H1 (cell line): ENCODE measurements around the gene TRABD. TPM values are rescaled to one million over a fixed set of nuclear protein-coding genes. Genes with fewer than 3 reads are reported as not detected.

Source experiments
- CTCF ChIA-PET: fragments of 300-600 bp; sonication (Branson Sonifier 250); formaldehyde crosslinking; loops from one replicate; lab custom pipeline; 2021; ENCODE audit not compliant: partially characterized antibody; lab: Charles Lee
- POLR2A ChIA-PET: fragments of 300-600 bp; sonication (Branson Sonifier 250); formaldehyde crosslinking; loops from one replicate; lab custom pipeline; 2021; ENCODE audit warnings: inconsistent platforms; ENCODE audit not compliant: partially characterized antibody; lab: Charles Lee
- DNase-seq, 2 experiments: peaks; one replicate each; pipeline versions ENCODE4 v3.0.0 to v3.0.0-alpha.2; 2010 to 2022; ENCODE audit warnings: low spot score in 2 of 2, low read depth in 1 of 2, mixed read lengths in 1 of 2
- FAIRE-seq: peaks from 2 replicates; lab custom pipeline; 2011; peaks lifted over from hg19 to GRCh38; lab: Jason Lieb, UNC
- H2AFZ ChIP-seq: 2 replicates; pipeline ENCODE4 v1.8.1; 2012; ENCODE audit warnings: low read length, inconsistent platforms
- H2AK5ac ChIP-seq: 2 replicates; pipeline ENCODE4 v1.6.1; 2013; ENCODE audit warnings: low read depth, low read length
- H2BK120ac ChIP-seq: replicated peaks from 2 replicates; pipeline ENCODE3; 2013; ENCODE audit warnings: low read depth, low read length, inconsistent platforms
- H2BK12ac ChIP-seq: 2 replicates; pipeline ENCODE4 v1.6.1; 2013; ENCODE audit warnings: low read depth, low read length
- H2BK15ac ChIP-seq: 2 replicates; pipeline ENCODE4 v1.6.1; 2013; ENCODE audit warnings: low read length
- H2BK20ac ChIP-seq: 2 replicates; pipeline ENCODE4 v1.6.1; 2013; ENCODE audit warnings: low read length
- H2BK5ac ChIP-seq: 2 replicates; pipeline ENCODE4 v1.6.1; 2013; ENCODE audit warnings: low read depth, low read length
- H3K14ac ChIP-seq: 2 replicates; pipeline ENCODE4 v1.6.1; 2013; ENCODE audit warnings: inconsistent platforms; ENCODE audit not compliant: insufficient read length
- H3K18ac ChIP-seq: 2 replicates; pipeline ENCODE4 v1.6.1; 2013; ENCODE audit warnings: low read length; ENCODE audit errors: extremely low read depth
- H3K23ac ChIP-seq: 2 replicates; pipeline ENCODE4 v1.6.1; 2013; ENCODE audit warnings: inconsistent platforms; ENCODE audit not compliant: insufficient read length
- H3K23me2 ChIP-seq: 2 replicates; pipeline ENCODE4 v1.6.1; 2013; ENCODE audit warnings: low read depth, low read length
- H3K27ac ChIP-seq: 2 replicates; pipeline ENCODE4 v1.6.1; 2011; ENCODE audit warnings: low read depth, low read length, inconsistent platforms
- H3K27me3 ChIP-seq, 4 experiments: replicated peaks in 1 of 4; 1 replicate in 1 of 4; 2 replicates in 3 of 4; pipeline versions ENCODE4 v1.6.1 to v1.8.1; 2011 to 2013; ENCODE audit warnings: low read length in 3 of 4, mild to moderate bottlenecking in 3 of 4, inconsistent platforms in 2 of 4, mixed read lengths in 2 of 4, moderate library complexity in 1 of 4; ENCODE audit not compliant: control insufficient read depth in 3 of 4, insufficient read depth in 3 of 4; ENCODE audit errors: extremely low read depth in 1 of 4
- H3K36me3 ChIP-seq, 4 experiments: 2 replicates each; pipeline versions ENCODE4 v1.6.1 to v1.8.1; 2011 to 2013; ENCODE audit warnings: mild to moderate bottlenecking in 4 of 4, low read length in 3 of 4, moderate library complexity in 2 of 4, control low read depth in 1 of 4, inconsistent platforms in 1 of 4; ENCODE audit not compliant: insufficient read depth in 4 of 4, control insufficient read depth in 2 of 4
- H3K4ac ChIP-seq: replicated peaks from 2 replicates; pipeline ENCODE3; 2013; ENCODE audit warnings: low read length, low read depth, mixed read lengths, inconsistent platforms; ENCODE audit not compliant: insufficient read length
- H3K4me1 ChIP-seq, 4 experiments: replicated peaks in 1 of 4; 1 replicate in 1 of 4; 2 replicates in 3 of 4; pipeline versions ENCODE4 v1.6.1 to v1.8.1; 2011 to 2013; ENCODE audit warnings: low read length in 3 of 4, inconsistent platforms in 2 of 4, mixed read lengths in 1 of 4; ENCODE audit not compliant: insufficient read depth in 4 of 4, control insufficient read depth in 3 of 4
- H3K4me2 ChIP-seq, 2 experiments: 2 replicates each; pipeline versions ENCODE4 v1.6.1 to v1.8.1; 2011 to 2013; ENCODE audit warnings: low read depth in 2 of 2, low read length in 2 of 2, control low read depth in 1 of 2, inconsistent platforms in 1 of 2, mild to moderate bottlenecking in 1 of 2; ENCODE audit not compliant: insufficient read depth in 1 of 2
- H3K4me3 ChIP-seq, 4 experiments: fragments of 200-600, 300-600 bp in 1 of 4; sonication (generic), shearing (Covaris generic), sonication (Bioruptor Twin) in 1 of 4; 2 replicates each; pipeline versions ENCODE4 v1.5.1 to v1.8.1; 2011 to 2016; ENCODE audit warnings: low read length in 4 of 4, low read depth in 3 of 4, control low read depth in 2 of 4, inconsistent platforms in 2 of 4, mild to moderate bottlenecking in 2 of 4, mixed read lengths in 1 of 4, moderate library complexity in 1 of 4; ENCODE audit not compliant: insufficient read depth in 2 of 4; ENCODE audit errors: extremely low read depth in 1 of 4
- H3K56ac ChIP-seq: replicated peaks from 2 replicates; pipeline ENCODE3; 2013; ENCODE audit warnings: low read depth, mild to moderate bottlenecking, mixed read lengths, low read length, inconsistent platforms; ENCODE audit not compliant: insufficient read length
- H3K79me1 ChIP-seq: 2 replicates; pipeline ENCODE4 v1.6.1; 2013; ENCODE audit warnings: low read depth, low read length, control low read depth
- H3K79me2 ChIP-seq, 2 experiments: 2 replicates each; pipeline versions ENCODE4 v1.6.1 to v1.8.1; 2012 to 2013; ENCODE audit warnings: low read length in 2 of 2, mild to moderate bottlenecking in 2 of 2, inconsistent platforms in 1 of 2; ENCODE audit not compliant: insufficient read depth in 2 of 2, control insufficient read depth in 1 of 2
- H3K9ac ChIP-seq, 4 experiments: replicated peaks in 1 of 4; 1 replicate in 1 of 4; 2 replicates in 3 of 4; pipeline versions ENCODE4 v1.6.1 to v1.8.1; 2011 to 2013; ENCODE audit warnings: low read depth in 3 of 4, low read length in 3 of 4, control low read depth in 2 of 4, mild to moderate bottlenecking in 2 of 4, moderate library complexity in 2 of 4, inconsistent platforms in 1 of 4; ENCODE audit errors: extremely low read depth in 1 of 4
- H3K9me3 ChIP-seq, 2 experiments: 2 replicates each; pipeline versions ENCODE4 v1.6.1 to v1.8.1; 2012 to 2013; ENCODE audit warnings: mild to moderate bottlenecking in 2 of 2, moderate library complexity in 2 of 2, control low read depth in 1 of 2, inconsistent platforms in 1 of 2, low read depth in 1 of 2, low read length in 1 of 2, mixed read lengths in 1 of 2; ENCODE audit not compliant: insufficient read depth in 2 of 2
- H4K20me1 ChIP-seq, 2 experiments: replicated peaks in 1 of 2; 2 replicates each; pipeline versions ENCODE3 to v1.8.1; 2011 to 2013; ENCODE audit warnings: inconsistent platforms in 2 of 2, low read length in 2 of 2, mild to moderate bottlenecking in 1 of 2; ENCODE audit not compliant: insufficient read depth in 2 of 2, control insufficient read depth in 1 of 2
- H4K5ac ChIP-seq: 2 replicates; pipeline ENCODE4 v1.6.1; 2013; ENCODE audit warnings: low read length, low read depth, mixed read lengths, inconsistent platforms; ENCODE audit not compliant: insufficient read length
- H4K8ac ChIP-seq: 2 replicates; pipeline ENCODE4 v1.8.0; 2013; ENCODE audit warnings: mild to moderate bottlenecking, moderate library complexity, low read length, inconsistent platforms; ENCODE audit not compliant: insufficient read depth; ENCODE audit errors: extremely low read depth
- H4K91ac ChIP-seq: replicated peaks from 2 replicates; pipeline ENCODE3; 2013; ENCODE audit warnings: low read length, mixed read lengths, inconsistent platforms; ENCODE audit not compliant: insufficient read length
- NANOG ChIP-seq: IDR thresholded peaks from 2 replicates; pipeline ENCODE4 v1.6.1; 2011; ENCODE audit warnings: low read length, low read depth, mild to moderate bottlenecking, inconsistent platforms; ENCODE audit not compliant: insufficient read depth, poor library complexity, severe bottlenecking
- WGBS, 2 experiments: shearing (Covaris generic) in 1 of 2; methylation state at CpG; one replicate each; pipeline versions ENCODE4 v1.1.6 to v1.1.7; 2013 to 2015; ENCODE audit warnings: low lambda C conversion rate in 2 of 2, mixed read lengths in 2 of 2, inconsistent platforms in 1 of 2, low coverage in 1 of 2, missing lambda C conversion rate in 1 of 2; ENCODE audit not compliant: insufficient replicate concordance in 2 of 2, insufficient coverage in 1 of 2, insufficient read length in 1 of 2; ENCODE audit errors: extremely low coverage in 1 of 2, missing lambda C conversion rate in 1 of 2; 5-methylcytosine and 5-hydroxymethylcytosine counted together
- polyA plus RNA-seq, 7 experiments: library from polyadenylated mRNA; depleted of rRNA in 3 of 7; stranded (reverse) in 5 of 7; unstranded in 2 of 7; fragments of >200 nt in 5 of 7; fragments of 200-250 nt in 2 of 7; gene quantifications; 1 replicate in 5 of 7; 2 replicates in 1 of 7; 4 replicates in 1 of 7; pipeline versions ENCODE4 v1.2.1 to v1.2.3, GENCODE V29; 2011 to 2013; ENCODE audit warnings: missing spikeins in 2 of 7, mixed read lengths in 2 of 7
- total RNA-seq: library from RNA; stranded (reverse); fragmentation: NEBNext Ultra II Directional; extraction: Animal tissue kit (Norgen Biotek cat#: 25700); gene quantifications from 2 replicates; pipeline ENCODE4 v1.2.1, GENCODE V29; 2021
- TF ChIP-seq, protein P1 (sequence below): IDR thresholded peaks from 2 replicates; pipeline ENCODE4 v1.6.1; 2012; ENCODE audit warnings: inconsistent platforms

The TRABD gene
- total and polyA plus RNA-seq, 2 of the 8 experiments (the other 6 are each of a cell fraction or from before 2014, with no cell fraction given), result 44.2 to 57.5 TPM

DNA sequence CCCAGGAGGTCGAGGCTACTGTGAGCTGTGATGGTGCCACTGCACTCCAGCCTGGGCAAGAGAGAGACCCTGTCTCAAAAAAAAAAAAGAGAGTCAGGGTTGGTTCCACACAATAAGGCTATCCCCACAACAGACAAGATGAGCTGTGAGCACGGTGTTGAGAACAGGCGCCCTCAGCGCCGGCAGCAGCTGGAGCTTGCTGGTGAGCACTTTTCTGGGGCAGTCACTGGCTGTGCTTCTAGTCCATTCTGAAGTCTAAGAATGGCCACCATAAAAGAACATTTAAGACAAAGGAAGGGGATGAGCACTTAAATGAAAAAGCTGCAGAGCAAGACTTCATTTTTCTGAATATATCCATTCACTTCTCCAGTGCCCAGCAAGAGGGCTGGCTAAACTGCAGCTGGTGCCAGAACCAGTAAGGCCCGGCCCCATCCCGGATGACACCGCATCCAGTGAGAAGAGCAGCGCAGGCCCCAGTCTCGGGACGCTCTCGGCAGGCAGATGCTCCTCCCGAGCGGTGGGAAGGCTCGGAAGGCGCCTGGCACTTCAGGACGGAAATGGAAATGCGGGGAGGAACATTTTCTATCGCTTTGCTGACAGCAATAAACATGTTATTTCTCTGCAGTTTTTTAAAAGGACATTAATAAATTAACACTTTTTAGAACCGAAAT, 46.9 kb downstream of the TRABD start:
- Histone ChIP-seq H3K4me3 (no peak overlapping the region), H3K36me3 (no peaks in the 10 kb centered on the region; a peak in 1 of 8 replicates), H3K4me1 (peaks cover 0 to 6% (median 1%) of the 10 kb centered on the region in 4 experiments; a peak in 4 of 7 replicates), H3K9ac (no peak overlapping the region), H3K4ac (no peak overlapping the region), H2AFZ (no peak overlapping the region), H3K4me2 (no peak overlapping the region), H3K79me2 (peaks cover 0 to 18% of the 10 kb centered on the region in 2 experiments; a peak in 2 of 4 replicates), H2BK20ac (no peak overlapping the region), H2BK15ac (no peak overlapping the region), H4K8ac (no peak overlapping the region), H3K79me1 (peaks cover 20% of the 10 kb centered on the region), H4K20me1 (peaks cover 0 to 17% of the 10 kb centered on the region in 2 experiments), H4K91ac (no peak overlapping the region), H3K9me3 (no peaks in the 10 kb centered on the region; a peak in 1 of 4 replicates), H3K27me3 (no peaks in the 10 kb centered on the region), H3K18ac (no peak overlapping the region), H2BK120ac (no peak overlapping the region), H2BK12ac (no peak overlapping the region), H3K27ac (no peak overlapping the region), H3K14ac (no peak overlapping the region), H3K56ac (no peak overlapping the region), H2BK5ac (no peak overlapping the region), H3K23me2 (0 out of 2 replicates have a peak, but pooled peaks cover 2% of the 10 kb centered on the region), H4K5ac (no peak overlapping the region), H2AK5ac (no peak overlapping the region), H3K23ac (no peak overlapping the region)
- CTCF ChIA-PET, result interaction anchor here (0.6 to 2.3 kb wide), 8 partner anchors 8 to 464 kb away, joined by 3 to 6 read pairs (median 4); no protein-coding TSS in a partner anchor
- TF ChIP-seq, protein P1, sequence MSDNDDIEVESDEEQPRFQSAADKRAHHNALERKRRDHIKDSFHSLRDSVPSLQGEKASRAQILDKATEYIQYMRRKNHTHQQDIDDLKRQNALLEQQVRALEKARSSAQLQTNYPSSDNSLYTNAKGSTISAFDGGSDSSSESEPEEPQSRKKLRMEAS, result no peak
- no peak for TF ChIP-seq NANOG
- no peak for DNase-seq
- POLR2A ChIA-PET, result interaction anchor here (1.2 kb wide), 1 partner anchor 12 kb away, joined by 3 read pairs; the partner anchor contains the start of gene TUBGCP6
- WGBS, 2 experiments, result 97% methylated on average over 20 of the region's 20 CpGs; no CpG with 5 or more reads in 1 of the 2 experiments
- no peak for FAIRE-seq
